D721Med (cell line): ENCODE measurements around the gene RUNDC3A.

Experiments
- DNase-seq: peaks from one replicate; pipeline ENCODE4 v3.0.0; 2011; ENCODE audit warnings: low spot score; ENCODE audit not compliant: insufficient read length
- FAIRE-seq: peaks from 2 replicates; lab custom pipeline; 2011; peaks lifted over from hg19 to GRCh38; lab: Jason Lieb, UNC
- CTCF ChIP-seq: IDR thresholded peaks from 2 replicates; pipeline ENCODE4 v1.5.1; 2012; ENCODE audit warnings: mild to moderate bottlenecking, control low read depth; ENCODE audit not compliant: insufficient read depth; ENCODE audit errors: missing control alignments

Gene RUNDC3A

GRCh38 chr17:44267165-44267455 lies 41.3 kb upstream of the RUNDC3A start:
- no peak for TF ChIP-seq CTCF

GRCh38 chr17:44267818-44268490 lies 40.4 kb upstream of the RUNDC3A start, which contains the start of gene SLC4A1:
Gene SLC4A1, minus strand, starts transcription at chr17:44268135. Its CDS starts 5,269 bp downstream, at chr17:44262866.
- FAIRE-seq (no peak), DNase-seq (peak; percentile 15)
- no peak for TF ChIP-seq CTCF

More at GRCh38 chr17:44267165-44267455, 41.3 kb upstream of the RUNDC3A start:
- FAIRE-seq (no peak), DNase-seq (no peak)

GRCh38 chr17:44268709-44269534 lies 39.5 kb upstream of the RUNDC3A start:
- DNase-seq: peak; percentile 15
- no peak for TF ChIP-seq CTCF
- FAIRE-seq: no peak

- DNase-seq (peak; percentile 31), FAIRE-seq (no peak)
- no peak for TF ChIP-seq CTCF
Measured at GRCh38 chr17:44269535-44270240, 38.7 kb upstream of the RUNDC3A start.

- DNase-seq (peak; percentile 16), FAIRE-seq (no peak)
- no peak for TF ChIP-seq CTCF
Measured at GRCh38 chr17:44272321-44272951, 36.0 kb upstream of the RUNDC3A start.

- DNase-seq (no peak), FAIRE-seq (no peak)
- no peak for TF ChIP-seq CTCF
Measured at GRCh38 chr17:44272954-44273353, 35.4 kb upstream of the RUNDC3A start.
